MM.1S (cell line): ENCODE data around the gene HNRNPCL4.
"Not testable (repeated sequence)": the region's sequence is repeated elsewhere in the genome, so short reads cannot be mapped to it uniquely, and the experiment has no call there.

Source experiments
- EZH2 ChIP-seq: fragments of 300-600 bp; sonication (generic); optimal IDR thresholded peaks from 2 replicates; pipeline ENCODE3; 2017; ENCODE audit warnings: low read depth, mild to moderate bottlenecking, antibody characterized with exemption, low read length, mixed read lengths
- EZH2phosphoT487 ChIP-seq: fragments of 300-600 bp; sonication (generic); IDR thresholded peaks from 2 replicates; pipeline ENCODE4 v1.6.1; 2018; ENCODE audit warnings: antibody characterized with exemption, low read length
- TF ChIP-seq, protein P1 (sequence below): fragments of 300-600 bp; sonication (generic); IDR thresholded peaks from 2 replicates; pipeline ENCODE4 v1.5.1; 2016; ENCODE audit warnings: antibody characterized with exemption, low read length, mixed read lengths

DNA sequence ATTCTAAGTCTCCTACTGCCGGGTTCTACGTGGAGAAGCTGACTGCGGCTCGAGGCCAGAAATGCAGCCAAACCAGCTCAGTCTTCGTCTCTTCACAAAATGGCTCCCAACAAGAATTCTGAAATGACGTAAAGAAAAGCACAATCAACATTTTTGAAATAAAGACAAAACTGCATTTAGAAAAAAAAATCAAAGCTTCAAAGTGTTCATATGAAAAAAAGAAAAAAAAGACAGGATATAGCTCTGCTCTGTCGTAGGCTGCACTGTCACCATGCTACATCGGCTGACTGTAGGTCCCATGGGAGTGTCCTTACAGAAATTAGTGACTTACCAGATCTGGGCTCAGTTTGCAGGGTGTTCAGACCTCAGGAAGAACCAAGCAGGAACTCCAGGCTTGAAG is at the start of gene HNRNPCL4:
- TF ChIP-seq, protein P1, sequence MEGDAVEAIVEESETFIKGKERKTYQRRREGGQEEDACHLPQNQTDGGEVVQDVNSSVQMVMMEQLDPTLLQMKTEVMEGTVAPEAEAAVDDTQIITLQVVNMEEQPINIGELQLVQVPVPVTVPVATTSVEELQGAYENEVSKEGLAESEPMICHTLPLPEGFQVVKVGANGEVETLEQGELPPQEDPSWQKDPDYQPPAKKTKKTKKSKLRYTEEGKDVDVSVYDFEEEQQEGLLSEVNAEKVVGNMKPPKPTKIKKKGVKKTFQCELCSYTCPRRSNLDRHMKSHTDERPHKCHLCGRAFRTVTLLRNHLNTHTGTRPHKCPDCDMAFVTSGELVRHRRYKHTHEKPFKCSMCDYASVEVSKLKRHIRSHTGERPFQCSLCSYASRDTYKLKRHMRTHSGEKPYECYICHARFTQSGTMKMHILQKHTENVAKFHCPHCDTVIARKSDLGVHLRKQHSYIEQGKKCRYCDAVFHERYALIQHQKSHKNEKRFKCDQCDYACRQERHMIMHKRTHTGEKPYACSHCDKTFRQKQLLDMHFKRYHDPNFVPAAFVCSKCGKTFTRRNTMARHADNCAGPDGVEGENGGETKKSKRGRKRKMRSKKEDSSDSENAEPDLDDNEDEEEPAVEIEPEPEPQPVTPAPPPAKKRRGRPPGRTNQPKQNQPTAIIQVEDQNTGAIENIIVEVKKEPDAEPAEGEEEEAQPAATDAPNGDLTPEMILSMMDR = not testable (repeated sequence)
- not testable (repeated sequence) for TF ChIP-seq EZH2, EZH2phosphoT487
